ENCODE measurements around the gene TMEM184B.

DNA sequence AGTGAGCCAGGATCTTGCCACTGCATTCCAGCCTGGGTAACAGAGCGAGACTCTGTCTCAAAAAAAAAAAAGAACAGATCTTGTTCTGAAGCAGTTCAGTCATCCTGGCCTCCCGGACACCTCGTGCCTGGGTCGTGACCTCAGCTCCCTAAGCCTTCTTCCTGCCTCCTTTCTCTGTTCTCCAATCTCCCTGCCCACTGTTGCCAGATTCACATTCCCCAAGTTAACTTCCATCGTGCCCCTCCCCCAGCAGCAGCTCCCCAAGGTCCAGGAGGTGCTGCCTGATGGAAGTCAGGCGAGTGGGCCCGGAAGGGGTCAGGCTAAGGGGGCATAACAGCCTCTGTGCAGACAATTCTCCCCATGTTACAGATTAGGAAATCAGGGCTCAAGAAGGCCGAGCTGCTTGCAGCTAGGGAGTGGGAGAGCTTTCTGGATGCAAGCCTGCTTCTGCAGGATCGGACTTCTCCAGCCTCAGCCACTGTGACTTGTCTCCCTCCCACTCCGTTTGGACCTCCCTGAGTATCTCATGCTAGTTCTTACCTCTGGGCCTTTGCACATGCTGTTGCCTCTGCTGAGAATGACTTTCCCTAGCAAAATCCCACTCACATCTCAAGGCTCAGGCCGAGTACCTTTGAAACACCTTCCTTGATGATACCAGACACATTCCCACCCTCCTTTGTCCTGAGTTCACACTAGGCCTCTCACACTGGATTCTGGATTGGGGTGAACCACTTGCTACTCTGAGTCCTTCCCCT lies 14.3 kb upstream of the TMEM184B start:
- TF ChIP-seq, protein P1, sequence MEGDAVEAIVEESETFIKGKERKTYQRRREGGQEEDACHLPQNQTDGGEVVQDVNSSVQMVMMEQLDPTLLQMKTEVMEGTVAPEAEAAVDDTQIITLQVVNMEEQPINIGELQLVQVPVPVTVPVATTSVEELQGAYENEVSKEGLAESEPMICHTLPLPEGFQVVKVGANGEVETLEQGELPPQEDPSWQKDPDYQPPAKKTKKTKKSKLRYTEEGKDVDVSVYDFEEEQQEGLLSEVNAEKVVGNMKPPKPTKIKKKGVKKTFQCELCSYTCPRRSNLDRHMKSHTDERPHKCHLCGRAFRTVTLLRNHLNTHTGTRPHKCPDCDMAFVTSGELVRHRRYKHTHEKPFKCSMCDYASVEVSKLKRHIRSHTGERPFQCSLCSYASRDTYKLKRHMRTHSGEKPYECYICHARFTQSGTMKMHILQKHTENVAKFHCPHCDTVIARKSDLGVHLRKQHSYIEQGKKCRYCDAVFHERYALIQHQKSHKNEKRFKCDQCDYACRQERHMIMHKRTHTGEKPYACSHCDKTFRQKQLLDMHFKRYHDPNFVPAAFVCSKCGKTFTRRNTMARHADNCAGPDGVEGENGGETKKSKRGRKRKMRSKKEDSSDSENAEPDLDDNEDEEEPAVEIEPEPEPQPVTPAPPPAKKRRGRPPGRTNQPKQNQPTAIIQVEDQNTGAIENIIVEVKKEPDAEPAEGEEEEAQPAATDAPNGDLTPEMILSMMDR (IDR thresholded peaks at IDR 0.05): no peak
- no peak for TF ChIP-seq POLR2A (IDR thresholded peaks at IDR 0.05)
- no peak for TF ChIP-seq EP300 (IDR thresholded peaks at IDR 0.05)
